Psoas muscle (tissue), 8 donors: ENCODE results near the gene IGFBP7. TPM values are rescaled to one million over a fixed set of nuclear protein-coding genes. Genes with fewer than 3 reads are reported as not detected.

Experiments
- ATAC-seq, 4 donors: fragments of 200-7000 bp; cut with Tn5 transposase; one replicate each; pipeline ENCODE4 v1.9.1; 2020; ENCODE audit warnings: moderate library complexity in 3 of 4, mild to moderate bottlenecking in 2 of 4
- DNase-seq, 2 donors: peaks; one replicate each; pipeline ENCODE4 v3.0.0-alpha.2; 2020
- H3K27ac ChIP-seq: fragments of 200-600 bp; one replicate; pipeline ENCODE4 v1.8.0; 2022
- H3K27me3 ChIP-seq, 3 donors: fragments of 200-600 bp in 1 of 3; one replicate each; pipeline versions ENCODE4 v1.6.1 to v1.8.0; 2013 to 2022; ENCODE audit warnings: low read length in 2 of 3, mild to moderate bottlenecking in 2 of 3, moderate library complexity in 1 of 3; ENCODE audit not compliant: insufficient read depth in 3 of 3
- H3K36me3 ChIP-seq, 2 donors: fragments of 200-600 bp in 1 of 2; one replicate each; pipeline versions ENCODE4 v1.6.1 to v1.8.0; 2013 to 2022; ENCODE audit warnings: low read depth in 1 of 2, mild to moderate bottlenecking in 1 of 2, moderate library complexity in 1 of 2; ENCODE audit not compliant: insufficient read depth in 1 of 2
- H3K4me1 ChIP-seq: fragments of 200-600 bp; one replicate; pipeline ENCODE4 v1.8.0; 2022
- H3K4me3 ChIP-seq: fragments of 200-600 bp; one replicate; pipeline ENCODE4 v1.8.0; 2022; ENCODE audit warnings: mild to moderate bottlenecking
- H3K9me3 ChIP-seq: fragments of 200-600 bp; one replicate; pipeline ENCODE4 v1.8.0; 2022
- WGBS, 3 donors: extraction: QIAGEN DNeasy Blood & Tissue Kit; methylation state at CpG; one replicate each; pipeline versions ENCODE4 v1.1.6 to v1.1.7; 2013; 5-methylcytosine and 5-hydroxymethylcytosine counted together
- intact Hi-C, 2 donors: fragments of 100-400 bp; cut with DNase I; formaldehyde crosslinking; loops; one replicate each; pipeline versions ENCODE4 v1.11.0 to v1.14.2; 2022
- polyA plus RNA-seq, 3 donors: library from polyadenylated mRNA; stranded (reverse); fragments of 200-250 nt; gene quantifications; one replicate each; pipeline ENCODE4 v1.2.3, GENCODE V29; 2013
- total RNA-seq, 4 donors: library from RNA; stranded (reverse); fragmentation: NEBNext Ultra II Directional in 2 of 4; extraction: Animal tissue kit (Norgen Biotek cat#: 25700) in 2 of 4; gene quantifications; one replicate each; pipeline versions ENCODE4 v1.2.1 to v1.2.4, GENCODE V29; 2021 to 2023
- TF ChIP-seq, protein P1 (sequence below): fragments of 200-600 bp; IDR thresholded peaks from one replicate; pipeline ENCODE4 v1.8.0; 2022; ENCODE audit warnings: antibody characterized with exemption
- donor health status: healthy with polysubstance abuse.
- donor health status: DM: no; HTN: no; CAD: no; lungs with moderate emphysema.
- donor health status: Bipolar disorder and iron deficiency.
- donor health status: healthy.
- donor health status: DM: yes; HTN: yes; CAD: no.
- donor health status: DM: no; HTN: no; CAD: no.
- donor health status: DM: no; HTN: no; CAD: no.
- donor health status: DM: yes; HTN: yes; CAD: no.

Gene IGFBP7
- total and polyA plus RNA-seq, 7 donors = 82.4 to 175 (median 99.7) TPM

DNA sequence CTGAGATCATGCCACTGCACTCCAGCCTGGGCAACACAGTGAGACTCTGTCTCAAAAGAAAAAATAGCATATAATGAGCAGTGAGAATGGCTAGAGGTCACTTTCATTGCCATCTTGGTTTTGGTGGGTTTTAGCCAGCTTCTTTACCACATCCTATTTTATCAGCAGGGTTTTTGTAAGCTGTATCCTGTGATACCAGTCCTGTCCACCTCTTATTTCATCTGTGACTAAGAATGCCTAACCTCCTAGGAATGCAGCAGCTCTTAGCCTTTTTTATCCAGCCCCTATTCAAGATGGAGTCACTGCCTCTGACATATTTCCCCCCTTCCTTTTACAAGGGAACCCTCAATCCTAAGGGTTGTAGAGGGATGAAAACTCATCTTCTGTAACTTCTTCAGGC lies 26.1 kb upstream of the IGFBP7 start:
- TF ChIP-seq, protein P1, sequence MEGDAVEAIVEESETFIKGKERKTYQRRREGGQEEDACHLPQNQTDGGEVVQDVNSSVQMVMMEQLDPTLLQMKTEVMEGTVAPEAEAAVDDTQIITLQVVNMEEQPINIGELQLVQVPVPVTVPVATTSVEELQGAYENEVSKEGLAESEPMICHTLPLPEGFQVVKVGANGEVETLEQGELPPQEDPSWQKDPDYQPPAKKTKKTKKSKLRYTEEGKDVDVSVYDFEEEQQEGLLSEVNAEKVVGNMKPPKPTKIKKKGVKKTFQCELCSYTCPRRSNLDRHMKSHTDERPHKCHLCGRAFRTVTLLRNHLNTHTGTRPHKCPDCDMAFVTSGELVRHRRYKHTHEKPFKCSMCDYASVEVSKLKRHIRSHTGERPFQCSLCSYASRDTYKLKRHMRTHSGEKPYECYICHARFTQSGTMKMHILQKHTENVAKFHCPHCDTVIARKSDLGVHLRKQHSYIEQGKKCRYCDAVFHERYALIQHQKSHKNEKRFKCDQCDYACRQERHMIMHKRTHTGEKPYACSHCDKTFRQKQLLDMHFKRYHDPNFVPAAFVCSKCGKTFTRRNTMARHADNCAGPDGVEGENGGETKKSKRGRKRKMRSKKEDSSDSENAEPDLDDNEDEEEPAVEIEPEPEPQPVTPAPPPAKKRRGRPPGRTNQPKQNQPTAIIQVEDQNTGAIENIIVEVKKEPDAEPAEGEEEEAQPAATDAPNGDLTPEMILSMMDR = no peak

GRCh38 chr4:57132743-57133137 lies 22.6 kb upstream of the IGFBP7 start:
- H3K4me3 ChIP-seq = no peak overlapping the region
- WGBS, 3 donors = 45 to 82% (median 57%) methylated on average over 2 of the region's 2 CpGs
- TF ChIP-seq, protein P1 = no peak
- no peaks in the 10 kb centered on the region for H3K27me3 ChIP-seq
- no peak for DNase-seq
- H3K27ac ChIP-seq = no peak overlapping the region
- intact Hi-C loops = no loop called here
- no peaks in the 10 kb centered on the region for H3K4me1 ChIP-seq
- no peaks in the 10 kb centered on the region for H3K36me3 ChIP-seq
- ATAC-seq = no peak
- no peaks in the 10 kb centered on the region for H3K9me3 ChIP-seq

More for the DNA sequence above, 26.1 kb upstream of the IGFBP7 start:
- no peaks in the 10 kb centered on the region for H3K4me1 ChIP-seq
- H3K9me3 ChIP-seq = no peaks in the 10 kb centered on the region
- no peak for ATAC-seq
- intact Hi-C loops = no loop called here
- H3K27ac ChIP-seq = no peak overlapping the region
- no peaks in the 10 kb centered on the region for H3K27me3 ChIP-seq
- H3K36me3 ChIP-seq = no peaks in the 10 kb centered on the region
- DNase-seq = no peak
- no peak overlapping the region for H3K4me3 ChIP-seq

DNA sequence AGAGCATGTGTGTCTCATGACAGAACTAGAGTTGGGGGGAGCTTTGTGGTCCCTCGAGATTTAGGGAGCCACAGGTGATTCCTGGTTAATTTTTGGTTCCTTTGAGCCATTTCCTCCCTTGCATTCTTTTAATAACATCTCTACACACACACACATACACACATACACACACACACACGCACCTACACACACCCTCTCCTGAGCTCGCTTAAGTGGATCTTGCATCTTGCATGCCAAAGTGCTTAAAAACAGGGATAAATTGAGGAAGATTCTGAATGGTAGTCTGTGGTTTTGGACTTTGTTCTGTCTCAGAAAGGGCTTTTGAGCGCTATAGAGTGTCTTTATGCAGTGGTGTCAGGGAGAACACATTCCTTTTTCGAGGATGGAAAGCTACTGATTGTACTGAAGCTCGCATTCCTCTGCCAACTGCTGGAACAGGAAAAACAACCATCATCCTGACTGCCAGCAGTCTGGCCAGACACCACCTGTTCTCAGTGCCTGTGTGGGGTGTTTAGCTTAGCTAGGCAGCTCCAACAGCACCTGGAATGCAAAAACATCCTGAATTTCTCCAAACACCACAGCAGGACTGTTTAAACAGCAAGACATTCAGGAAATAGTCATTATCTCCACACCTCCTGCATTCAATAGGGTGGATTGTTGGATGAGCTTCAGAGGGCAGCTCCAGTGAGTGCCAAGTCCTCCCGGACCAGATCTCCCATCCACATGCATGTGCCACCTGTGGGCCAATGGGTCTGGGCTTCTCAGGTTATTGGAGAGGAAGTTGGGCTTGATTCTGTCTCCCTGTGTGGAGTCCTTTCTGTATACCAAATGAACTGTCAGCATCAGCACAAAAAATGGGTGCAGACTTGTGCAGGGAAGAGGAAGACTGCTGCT lies 21.9 kb upstream of the IGFBP7 start:
- no peaks in the 10 kb centered on the region for H3K36me3 ChIP-seq
- WGBS, 3 donors = 42 to 45% (median 43%) methylated on average over 7 of the region's 7 CpGs
- intact Hi-C loops = no loop called here
- no peak overlapping the region for H3K27ac ChIP-seq
- H3K4me3 ChIP-seq = no peak overlapping the region
- H3K9me3 ChIP-seq = no peaks in the 10 kb centered on the region
- no peak for DNase-seq
- TF ChIP-seq, protein P1 = no peak
- no peaks in the 10 kb centered on the region for H3K4me1 ChIP-seq
- H3K27me3 ChIP-seq = no peaks in the 10 kb centered on the region
- no peak for ATAC-seq

DNA sequence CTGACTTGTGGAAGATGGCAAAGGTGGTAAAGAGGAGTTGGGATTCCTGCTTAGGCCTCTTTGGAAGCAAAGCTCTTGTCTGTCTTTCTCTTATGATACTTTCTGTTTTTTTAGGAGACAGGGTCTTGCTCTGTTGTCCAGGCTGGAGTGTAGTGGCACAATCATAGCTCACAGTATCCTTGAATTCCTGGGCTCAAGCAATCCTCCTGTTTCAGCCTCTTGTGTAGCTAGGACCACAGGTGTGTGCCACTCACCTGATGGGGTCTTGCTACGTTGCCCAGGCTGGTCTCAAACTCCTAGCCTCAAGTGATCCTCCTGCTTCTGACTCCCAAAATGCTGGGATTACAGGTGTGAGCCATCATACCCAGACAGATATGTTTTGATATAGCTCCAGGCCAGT lies 19.3 kb upstream of the IGFBP7 start:
- DNase-seq = no peak
- TF ChIP-seq, protein P1 = no peak
- Histone ChIP-seq H3K27ac (no peak overlapping the region), H3K36me3 (no peaks in the 10 kb centered on the region), H3K9me3 (no peaks in the 10 kb centered on the region), H3K4me1 (no peaks in the 10 kb centered on the region), H3K27me3 (no peaks in the 10 kb centered on the region), H3K4me3 (no peak overlapping the region)
- 82 to 100% (median 88%) methylated on average over 1 of the region's 1 CpG for WGBS, 3 donors
- ATAC-seq = no peak
- intact Hi-C loops = no loop called here
